Prostate gland (tissue), 2 donors: ENCODE measurements around the gene FILIP1.

Experiments
- CTCF ChIP-seq, 4 experiments: fragments of 200-600 bp in 2 of 4; fragments of 450-650 bp in 2 of 4; sonication (generic) in 2 of 4; IDR thresholded peaks; 1 replicate in 3 of 4; 2 replicates in 1 of 4; pipeline ENCODE4 v1.5.1; 2016 to 2019; ENCODE audit warnings: antibody characterized with exemption in 4 of 4, mild to moderate bottlenecking in 2 of 4, moderate library complexity in 2 of 4
- POLR2A ChIP-seq: fragments of 450-650 bp; IDR thresholded peaks from one replicate; pipeline ENCODE4 v1.6.1; 2016; ENCODE audit warnings: antibody characterized with exemption, mild to moderate bottlenecking
- POLR2AphosphoS5 ChIP-seq: sonication (generic); formaldehyde crosslinking; IDR thresholded peaks from one replicate; pipeline ENCODE4 v1.6.1; 2017; ENCODE audit warnings: antibody characterized with exemption

- TF ChIP-seq POLR2AphosphoS5 (no peak), CTCF (IDR thresholded peaks at IDR 0.05) (no peak), POLR2A (no peak)
Measured at GRCh38 chr6:75428204-75428603, 65.4 kb downstream of the FILIP1 start.
